ENCODE results near the gene LSM14A. TPM values are rescaled to one million over a fixed set of nuclear protein-coding genes. Genes with fewer than 3 reads are reported as not detected.
A peak's percentile ranks its signal among the peaks of the same experiment; 100 is the strongest.

The LSM14A gene
- total and polyA plus RNA-seq, 2 of the 13 experiments (the other 11 are each of a cell fraction or from before 2014, with no cell fraction given), result 77.0 to 83.6 TPM

DNA sequence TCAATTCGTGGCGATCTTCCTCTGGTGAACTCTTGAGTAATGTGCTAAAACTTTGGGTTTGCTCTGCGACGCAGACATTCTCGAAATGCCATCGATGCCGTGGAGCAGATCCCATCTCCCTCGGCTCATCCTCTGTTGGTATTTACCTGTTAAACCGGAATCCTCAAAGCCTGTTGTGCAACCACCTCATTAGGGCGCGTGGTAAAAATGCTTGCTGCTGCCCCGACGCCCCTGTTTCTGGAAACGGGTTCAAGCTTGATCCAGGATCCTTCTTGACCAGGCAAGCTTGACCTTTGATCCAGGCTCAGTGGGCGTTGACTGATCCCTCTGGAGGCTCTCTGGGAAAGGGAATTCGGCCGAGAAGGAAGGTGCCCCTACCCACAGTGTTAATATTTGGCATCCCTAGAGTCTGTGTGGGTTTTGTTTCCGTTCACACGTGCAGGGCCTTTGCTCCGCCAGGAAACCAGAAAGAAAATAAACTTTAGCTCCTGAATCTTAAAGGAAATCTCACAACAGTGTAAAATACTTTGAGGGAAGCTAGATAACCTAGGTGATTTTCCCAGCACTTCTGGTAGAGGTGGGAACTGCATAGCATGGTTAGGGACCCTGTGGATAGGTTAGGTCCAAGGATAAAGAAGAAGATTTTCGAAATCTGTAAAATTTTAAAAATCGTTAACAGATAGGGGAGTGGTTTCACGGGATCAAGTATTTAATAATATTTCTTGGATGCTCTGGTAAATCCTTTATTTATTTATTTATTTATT, 1.1 kb downstream of the LSM14A start (continued):
- TF ChIP-seq, protein P1, sequence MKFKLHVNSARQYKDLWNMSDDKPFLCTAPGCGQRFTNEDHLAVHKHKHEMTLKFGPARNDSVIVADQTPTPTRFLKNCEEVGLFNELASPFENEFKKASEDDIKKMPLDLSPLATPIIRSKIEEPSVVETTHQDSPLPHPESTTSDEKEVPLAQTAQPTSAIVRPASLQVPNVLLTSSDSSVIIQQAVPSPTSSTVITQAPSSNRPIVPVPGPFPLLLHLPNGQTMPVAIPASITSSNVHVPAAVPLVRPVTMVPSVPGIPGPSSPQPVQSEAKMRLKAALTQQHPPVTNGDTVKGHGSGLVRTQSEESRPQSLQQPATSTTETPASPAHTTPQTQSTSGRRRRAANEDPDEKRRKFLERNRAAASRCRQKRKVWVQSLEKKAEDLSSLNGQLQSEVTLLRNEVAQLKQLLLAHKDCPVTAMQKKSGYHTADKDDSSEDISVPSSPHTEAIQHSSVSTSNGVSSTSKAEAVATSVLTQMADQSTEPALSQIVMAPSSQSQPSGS (CRISPR knock-in tag; IDR thresholded peaks at IDR 0.05), result peak; percentile 63; the same call in 1 of the 2 replicates
- TF ChIP-seq MED1 (CRISPR knock-in tag; IDR thresholded peaks at IDR 0.05) (peak; percentile 70), IKZF4 (CRISPR knock-in tag; IDR thresholded peaks at IDR 0.05; ENCODE audit: borderline replicate concordance, low read depth, not compliant biosample characterization) (peak; percentile 38), KDM5A (IDR thresholded peaks at IDR 0.05; ENCODE audit: borderline replicate concordance, low read length) (0 out of 2 replicates have a peak, but pooled peaks have one; percentile 34), FOXJ3 (CRISPR knock-in tag; IDR thresholded peaks at IDR 0.05; ENCODE audit: borderline replicate concordance) (no peak; the same call in 1 of the 2 replicates), CC2D1A (CRISPR knock-in tag; IDR thresholded peaks at IDR 0.05) (no peak), YEATS2 (CRISPR knock-in tag; IDR thresholded peaks at IDR 0.05; ENCODE audit: borderline replicate concordance) (no peak), KAT8 (CRISPR knock-in tag; IDR thresholded peaks at IDR 0.05) (peak; percentile 33; the same call in 1 of the 2 replicates), SSRP1 (CRISPR knock-in tag; IDR thresholded peaks at IDR 0.05) (0 out of 2 replicates have a peak, but pooled peaks have one; percentile 28), ESRRA (CRISPR knock-in tag; IDR thresholded peaks at IDR 0.05; ENCODE audit: low read depth) (no peak), ZNF605 (CRISPR knock-in tag; IDR thresholded peaks at IDR 0.05) (peak; percentile 91), ZNF264 (CRISPR knock-in tag; IDR thresholded peaks at IDR 0.05) (peak; percentile 89)
- TF ChIP-seq, protein P2, sequence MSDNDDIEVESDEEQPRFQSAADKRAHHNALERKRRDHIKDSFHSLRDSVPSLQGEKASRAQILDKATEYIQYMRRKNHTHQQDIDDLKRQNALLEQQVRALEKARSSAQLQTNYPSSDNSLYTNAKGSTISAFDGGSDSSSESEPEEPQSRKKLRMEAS (IDR thresholded peaks at IDR 0.05), result peak; percentile 85
- TF ChIP-seq, protein P3, sequence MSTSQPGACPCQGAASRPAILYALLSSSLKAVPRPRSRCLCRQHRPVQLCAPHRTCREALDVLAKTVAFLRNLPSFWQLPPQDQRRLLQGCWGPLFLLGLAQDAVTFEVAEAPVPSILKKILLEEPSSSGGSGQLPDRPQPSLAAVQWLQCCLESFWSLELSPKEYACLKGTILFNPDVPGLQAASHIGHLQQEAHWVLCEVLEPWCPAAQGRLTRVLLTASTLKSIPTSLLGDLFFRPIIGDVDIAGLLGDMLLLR (CRISPR knock-in tag; IDR thresholded peaks at IDR 0.05), result peak; percentile 19; the same call in 1 of the 2 replicates
- TF ChIP-seq, protein P4, sequence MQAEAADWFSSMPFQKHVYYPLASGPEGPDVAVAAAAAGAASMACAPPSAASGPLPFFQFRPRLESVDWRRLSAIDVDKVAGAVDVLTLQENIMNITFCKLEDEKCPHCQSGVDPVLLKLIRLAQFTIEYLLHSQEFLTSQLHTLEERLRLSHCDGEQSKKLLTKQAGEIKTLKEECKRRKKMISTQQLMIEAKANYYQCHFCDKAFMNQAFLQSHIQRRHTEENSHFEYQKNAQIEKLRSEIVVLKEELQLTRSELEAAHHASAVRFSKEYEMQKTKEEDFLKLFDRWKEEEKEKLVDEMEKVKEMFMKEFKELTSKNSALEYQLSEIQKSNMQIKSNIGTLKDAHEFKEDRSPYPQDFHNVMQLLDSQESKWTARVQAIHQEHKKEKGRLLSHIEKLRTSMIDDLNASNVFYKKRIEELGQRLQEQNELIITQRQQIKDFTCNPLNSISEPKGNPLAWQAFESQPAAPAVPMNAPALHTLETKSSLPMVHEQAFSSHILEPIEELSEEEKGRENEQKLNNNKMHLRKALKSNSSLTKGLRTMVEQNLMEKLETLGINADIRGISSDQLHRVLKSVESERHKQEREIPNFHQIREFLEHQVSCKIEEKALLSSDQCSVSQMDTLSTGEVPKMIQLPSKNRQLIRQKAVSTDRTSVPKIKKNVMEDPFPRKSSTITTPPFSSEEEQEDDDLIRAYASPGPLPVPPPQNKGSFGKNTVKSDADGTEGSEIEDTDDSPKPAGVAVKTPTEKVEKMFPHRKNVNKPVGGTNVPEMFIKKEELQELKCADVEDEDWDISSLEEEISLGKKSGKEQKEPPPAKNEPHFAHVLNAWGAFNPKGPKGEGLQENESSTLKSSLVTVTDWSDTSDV (CRISPR knock-in tag; IDR thresholded peaks at IDR 0.05), result no peak
- TF ChIP-seq, protein P5, sequence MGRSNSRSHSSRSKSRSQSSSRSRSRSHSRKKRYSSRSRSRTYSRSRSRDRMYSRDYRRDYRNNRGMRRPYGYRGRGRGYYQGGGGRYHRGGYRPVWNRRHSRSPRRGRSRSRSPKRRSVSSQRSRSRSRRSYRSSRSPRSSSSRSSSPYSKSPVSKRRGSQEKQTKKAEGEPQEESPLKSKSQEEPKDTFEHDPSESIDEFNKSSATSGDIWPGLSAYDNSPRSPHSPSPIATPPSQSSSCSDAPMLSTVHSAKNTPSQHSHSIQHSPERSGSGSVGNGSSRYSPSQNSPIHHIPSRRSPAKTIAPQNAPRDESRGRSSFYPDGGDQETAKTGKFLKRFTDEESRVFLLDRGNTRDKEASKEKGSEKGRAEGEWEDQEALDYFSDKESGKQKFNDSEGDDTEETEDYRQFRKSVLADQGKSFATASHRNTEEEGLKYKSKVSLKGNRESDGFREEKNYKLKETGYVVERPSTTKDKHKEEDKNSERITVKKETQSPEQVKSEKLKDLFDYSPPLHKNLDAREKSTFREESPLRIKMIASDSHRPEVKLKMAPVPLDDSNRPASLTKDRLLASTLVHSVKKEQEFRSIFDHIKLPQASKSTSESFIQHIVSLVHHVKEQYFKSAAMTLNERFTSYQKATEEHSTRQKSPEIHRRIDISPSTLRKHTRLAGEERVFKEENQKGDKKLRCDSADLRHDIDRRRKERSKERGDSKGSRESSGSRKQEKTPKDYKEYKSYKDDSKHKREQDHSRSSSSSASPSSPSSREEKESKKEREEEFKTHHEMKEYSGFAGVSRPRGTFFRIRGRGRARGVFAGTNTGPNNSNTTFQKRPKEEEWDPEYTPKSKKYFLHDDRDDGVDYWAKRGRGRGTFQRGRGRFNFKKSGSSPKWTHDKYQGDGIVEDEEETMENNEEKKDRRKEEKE (IDR thresholded peaks at IDR 0.05), result no peak
- TF ChIP-seq, protein P6, sequence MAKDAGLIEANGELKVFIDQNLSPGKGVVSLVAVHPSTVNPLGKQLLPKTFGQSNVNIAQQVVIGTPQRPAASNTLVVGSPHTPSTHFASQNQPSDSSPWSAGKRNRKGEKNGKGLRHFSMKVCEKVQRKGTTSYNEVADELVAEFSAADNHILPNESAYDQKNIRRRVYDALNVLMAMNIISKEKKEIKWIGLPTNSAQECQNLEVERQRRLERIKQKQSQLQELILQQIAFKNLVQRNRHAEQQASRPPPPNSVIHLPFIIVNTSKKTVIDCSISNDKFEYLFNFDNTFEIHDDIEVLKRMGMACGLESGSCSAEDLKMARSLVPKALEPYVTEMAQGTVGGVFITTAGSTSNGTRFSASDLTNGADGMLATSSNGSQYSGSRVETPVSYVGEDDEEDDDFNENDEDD (CRISPR knock-in tag; IDR thresholded peaks at IDR 0.05; ENCODE audit: borderline replicate concordance), result peak; percentile 85
- TF ChIP-seq, protein P7, sequence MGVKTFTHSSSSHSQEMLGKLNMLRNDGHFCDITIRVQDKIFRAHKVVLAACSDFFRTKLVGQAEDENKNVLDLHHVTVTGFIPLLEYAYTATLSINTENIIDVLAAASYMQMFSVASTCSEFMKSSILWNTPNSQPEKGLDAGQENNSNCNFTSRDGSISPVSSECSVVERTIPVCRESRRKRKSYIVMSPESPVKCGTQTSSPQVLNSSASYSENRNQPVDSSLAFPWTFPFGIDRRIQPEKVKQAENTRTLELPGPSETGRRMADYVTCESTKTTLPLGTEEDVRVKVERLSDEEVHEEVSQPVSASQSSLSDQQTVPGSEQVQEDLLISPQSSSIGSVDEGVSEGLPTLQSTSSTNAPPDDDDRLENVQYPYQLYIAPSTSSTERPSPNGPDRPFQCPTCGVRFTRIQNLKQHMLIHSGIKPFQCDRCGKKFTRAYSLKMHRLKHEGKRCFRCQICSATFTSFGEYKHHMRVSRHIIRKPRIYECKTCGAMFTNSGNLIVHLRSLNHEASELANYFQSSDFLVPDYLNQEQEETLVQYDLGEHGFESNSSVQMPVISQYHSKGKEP (CRISPR knock-in tag; IDR thresholded peaks at IDR 0.05), result no peak
